ENCODE measurements around the gene MBNL2. TPM values are rescaled to one million over a fixed set of nuclear protein-coding genes. Genes with fewer than 3 reads are reported as not detected.

The MBNL2 gene
- total and polyA plus RNA-seq, 2 of the 13 experiments (the other 11 are each of a cell fraction or from before 2014, with no cell fraction given): 30.8 to 59.0 TPM

- Histone ChIP-seq H3K27me3 (ENCODE audit: control insufficient read depth in 1 of 2, insufficient read depth in 2 of 2, low read length in 2 of 2) (no peaks in the 10 kb centered on the region; a peak in 1 of 5 replicates), H2AFZ (ENCODE audit: low read length) (no peak overlapping the region), H3K36me3 (replicated peaks in 1 of 2; ENCODE audit: control insufficient read depth in 1 of 2, insufficient read depth in 2 of 2, low read length in 2 of 2) (peaks cover 0 to 6% of the 10 kb centered on the region in 2 experiments; a peak in 1 of 5 replicates), H3K9ac (ENCODE audit: insufficient read depth, low read depth, low read length) (peak overlapping the region; percentile 86), H4K20me1 (ENCODE audit: insufficient read depth, low read length) (peaks cover 43% of the 10 kb centered on the region), H3K4me3 (replicated peaks in 1 of 3; ENCODE audit: insufficient read depth in 1 of 3, low read depth in 2 of 3, low read length in 3 of 3) (peak overlapping the region; percentile 78 to 95 (median 82)), H3K4me2 (ENCODE audit: low read depth, low read length) (peak overlapping the region; percentile 97), H3K9me3 (ENCODE audit: low read length) (no peaks in the 10 kb centered on the region), H3K79me2 (ENCODE audit: insufficient read depth, low read length) (peaks cover 72% of the 10 kb centered on the region), H3K4me1 (ENCODE audit: insufficient read depth, low read length) (peaks cover 61% of the 10 kb centered on the region), H3K27ac (ENCODE audit: extremely low read length, insufficient read depth, low read length) (peak overlapping the region; percentile 92)
- intact Hi-C loops (cut with micrococcal nuclease; ENCODE audit: unreplicated experiment): loop anchor here (2.0 to 10.0 kb wide), 3 partner anchors 18 to 212 kb away; partner anchors contain the start of gene RAP2A
- ChIA-PET POLR2A (interaction anchor here (0.7 to 4.0 kb wide), 16 partner anchors 11 to 210 kb away, joined by 3 to 28 read pairs (median 6); partner anchors contain the start of gene RAP2A), CTCF (ENCODE audit: low intra/inter-chr PET ratio, low total read pairs) (no interaction called here)
- TF ChIP-seq HHEX (CRISPR knock-in tag; IDR thresholded peaks at IDR 0.05) (no peak), FOXA1 (IDR thresholded peaks at IDR 0.05) (no peak), FOXA1 (CRISPR knock-in tag; IDR thresholded peaks at IDR 0.05) (peak; percentile 54), FOXA3 (CRISPR knock-in tag; IDR thresholded peaks at IDR 0.05) (peak; percentile 43), ASH2L (IDR thresholded peaks at IDR 0.05; ENCODE audit: insufficient read length, low read depth, low read length) (peak; percentile 2)
- in situ Hi-C loops (cut with HindIII; ENCODE audit: extremely low pct_ligation_motif_present, low pct_unique_long_range_greater_than_20kb): loop anchor here (10.0 kb wide), 1 partner anchor 122 kb away; no protein-coding TSS in a partner anchor
- TSS peak; percentile 75 for BruUV-seq (replicated peaks)
- DNase-seq (ENCODE audit: low spot score) (no peak), FAIRE-seq (no peak), ATAC-seq (no peak)
- 0% methylated on average over 6 of the region's 6 CpGs for WGBS (ENCODE audit: low lambda C conversion rate)
Measured at GRCh38 chr13:97223037-97223710, 1.0 kb downstream of the MBNL2 start.

GRCh38 chr13:97223711-97224541 lies 1.8 kb downstream of the MBNL2 start:
- H3K4me1 ChIP-seq (ENCODE audit: insufficient read depth, low read length): peaks cover 59% of the 10 kb centered on the region
- BruUV-seq (replicated peaks): no TSS peak
- peak; percentile 58 for FAIRE-seq
- H3K36me3 ChIP-seq (replicated peaks in 1 of 2; ENCODE audit: control insufficient read depth in 1 of 2, insufficient read depth in 2 of 2, low read length in 2 of 2): peaks cover 0 to 6% of the 10 kb centered on the region in 2 experiments; a peak in 1 of 5 replicates
- H3K9ac ChIP-seq (ENCODE audit: insufficient read depth, low read depth, low read length): peak overlapping the region; percentile 86
- H4K20me1 ChIP-seq (ENCODE audit: insufficient read depth, low read length): peaks cover 50% of the 10 kb centered on the region
- 3% methylated on average over 9 of the region's 11 CpGs for WGBS (ENCODE audit: low lambda C conversion rate)
- no peaks in the 10 kb centered on the region; a peak in 1 of 5 replicates for H3K27me3 ChIP-seq (ENCODE audit: control insufficient read depth in 1 of 2, insufficient read depth in 2 of 2, low read length in 2 of 2)
- no peak overlapping the region for H2AFZ ChIP-seq (ENCODE audit: low read length)
- POLR2A ChIA-PET: interaction anchor here (1.5 to 4.0 kb wide), 12 partner anchors 10 to 209 kb away, joined by 3 to 28 read pairs (median 8); partner anchors contain the start of gene RAP2A
- in situ Hi-C loops (cut with HindIII; ENCODE audit: extremely low pct_ligation_motif_present, low pct_unique_long_range_greater_than_20kb) (loop anchor here (10.0 kb wide), 1 partner anchor 121 kb away; no protein-coding TSS in a partner anchor), intact Hi-C loops (cut with micrococcal nuclease; ENCODE audit: unreplicated experiment) (loop anchor here (1.0 to 10.0 kb wide), 4 partner anchors 17 to 211 kb away; partner anchors contain the start of gene RAP2A)
- H3K79me2 ChIP-seq (ENCODE audit: insufficient read depth, low read length): peaks cover 78% of the 10 kb centered on the region
- H3K9me3 ChIP-seq (ENCODE audit: low read length): no peaks in the 10 kb centered on the region
- peak; percentile 64 for DNase-seq (ENCODE audit: low spot score)
- H3K4me2 ChIP-seq (ENCODE audit: low read depth, low read length): peak overlapping the region; percentile 97
- H3K4me3 ChIP-seq (replicated peaks in 1 of 3; ENCODE audit: insufficient read depth in 1 of 3, low read depth in 2 of 3, low read length in 3 of 3): peak overlapping the region; percentile 78 to 95 (median 82)
- peak overlapping the region; percentile 92 for H3K27ac ChIP-seq (ENCODE audit: extremely low read length, insufficient read depth, low read length)
- ATAC-seq: peak; percentile 20
- CTCF ChIA-PET (ENCODE audit: low intra/inter-chr PET ratio, low total read pairs): interaction anchor here (0.5 kb wide), 1 partner anchor 33 kb away, joined by 3 read pairs; no protein-coding TSS in a partner anchor
- TF ChIP-seq MEIS2 (CRISPR knock-in tag; IDR thresholded peaks at IDR 0.05): 0 out of 2 replicates have a peak, but pooled peaks have one; percentile 56
- peak; percentile 95 for TF ChIP-seq CREB1 (IDR thresholded peaks at IDR 0.05)
- peak; percentile 60 for TF ChIP-seq CREB1 (CRISPR knock-in tag; IDR thresholded peaks at IDR 0.05)
- TF ChIP-seq PPARG (CRISPR knock-in tag; conservative IDR thresholded peaks at IDR 0.05): peak; percentile 22
- TF ChIP-seq ESRRA (CRISPR knock-in tag; IDR thresholded peaks at IDR 0.05; ENCODE audit: low read depth): peak; percentile 58; the same call in 1 of the 2 replicates
- 0 out of 2 replicates have a peak, but pooled peaks have one; percentile 15 for TF ChIP-seq RXRA (CRISPR knock-in tag; IDR thresholded peaks at IDR 0.05)
- no peak for TF ChIP-seq SRSF9 (IDR thresholded peaks at IDR 0.05; ENCODE audit: borderline replicate concordance, insufficient read depth, low read depth, low read length, poor library complexity, severe bottlenecking)
